GM12878 (cell line): ENCODE measurements around the gene DIS3L2. TPM values are rescaled to one million over a fixed set of nuclear protein-coding genes. Genes with fewer than 3 reads are reported as not detected.

Experiments used
- ATAC-seq: fragments of 200-7000 bp; cut with Tn5 transposase; 3 replicates; pipeline ENCODE4 v1.9.1; 2020; ENCODE audit warnings: mild to moderate bottlenecking, moderate library complexity
- BruUV-seq: library from RNA; stranded (reverse); fragments of 400-500 nt; replicated peaks from 2 replicates; lab custom pipeline; 2021; lab: Mats Ljungman, UMichigan
- CTCF ChIA-PET: fragments of 300-600 bp; sonication (Branson Sonifier 250); formaldehyde crosslinking; extraction: SDS; loops from one replicate; lab custom pipeline; 2021; ENCODE audit warnings: inconsistent platforms; lab: Yijun Ruan, JAX
- POLR2A ChIA-PET: fragments of 350-600 bp; formaldehyde crosslinking; extraction: SDS; loops from one replicate; lab custom pipeline; 2021; ENCODE audit warnings: inconsistent platforms; lab: Charles Lee
- RAD21 ChIA-PET: fragments of 300-600 bp; sonication (Branson Sonifier 250); formaldehyde crosslinking; loops from one replicate; lab custom pipeline; 2023; ENCODE audit warnings: antibody characterized with exemption; ENCODE audit not compliant: unreplicated experiment; lab: Charles Lee
- SMC1A ChIA-PET: fragments of 300-600 bp; sonication (Branson Sonifier 250); formaldehyde crosslinking; loops from one replicate; lab custom pipeline; 2023; ENCODE audit not compliant: unreplicated experiment, uncharacterized antibody; lab: Charles Lee
- DNase-seq: peaks from one replicate; pipeline ENCODE4 v3.0.0-alpha.2; 2011; ENCODE audit warnings: low read depth, low spot score
- FAIRE-seq: peaks from 3 replicates; lab custom pipeline; 2011; peaks lifted over from hg19 to GRCh38; lab: Jason Lieb, UNC
- H2AFZ ChIP-seq: 2 replicates; pipeline ENCODE4 v1.6.0; 2011; ENCODE audit warnings: low read depth, low read length, control low read depth; ENCODE audit not compliant: control insufficient read depth
- H3K27ac ChIP-seq: 2 replicates; pipeline ENCODE4 v1.5.1; 2011; ENCODE audit warnings: control low read depth; ENCODE audit not compliant: control insufficient read depth, insufficient read depth
- H3K27me3 ChIP-seq, 2 experiments: replicated peaks in 1 of 2; 2 replicates each; pipeline versions ENCODE4 v1.6.0 to v1.6.1; 2011; ENCODE audit warnings: low read length in 1 of 2; ENCODE audit not compliant: control insufficient read depth in 2 of 2, insufficient read depth in 2 of 2
- H3K36me3 ChIP-seq, 2 experiments: 2 replicates each; pipeline ENCODE4 v1.5.1; 2011; ENCODE audit warnings: low read length in 1 of 2; ENCODE audit not compliant: control insufficient read depth in 2 of 2, insufficient read depth in 2 of 2
- H3K4me1 ChIP-seq: 2 replicates; pipeline ENCODE4 v1.6.1; 2011; ENCODE audit warnings: mild to moderate bottlenecking, low read length, moderate library complexity, mixed read lengths; ENCODE audit not compliant: control insufficient read depth, insufficient read depth
- H3K4me2 ChIP-seq: 2 replicates; pipeline ENCODE4 v1.6.0; 2011; ENCODE audit warnings: control low read depth; ENCODE audit not compliant: control insufficient read depth, insufficient read depth
- H3K4me3 ChIP-seq: fragments of 200-600 bp; sonication (generic); 2 replicates; pipeline ENCODE4 v1.5.1; 2016
- H3K79me2 ChIP-seq: 2 replicates; pipeline ENCODE4 v1.6.0; 2011; ENCODE audit warnings: low read length; ENCODE audit not compliant: control insufficient read depth, insufficient read depth
- H3K9ac ChIP-seq: 2 replicates; pipeline ENCODE4 v1.8.0; 2011; ENCODE audit warnings: low read length, control low read depth, mixed read lengths; ENCODE audit not compliant: control insufficient read depth, insufficient read depth
- H3K9me3 ChIP-seq: replicated peaks from 3 replicates; pipeline ENCODE4 v1.5.1; 2011; ENCODE audit warnings: mild to moderate bottlenecking, low read length; ENCODE audit not compliant: control insufficient read depth, insufficient read depth
- H4K20me1 ChIP-seq: 2 replicates; pipeline ENCODE4 v1.6.0; 2011; ENCODE audit not compliant: control insufficient read depth, insufficient read depth
- BCL3 ChIP-seq: IDR thresholded peaks from 2 replicates; pipeline ENCODE4 v1.6.1; 2011; ENCODE audit warnings: borderline replicate concordance, low read depth, mild to moderate bottlenecking, moderate library complexity, low read length; ENCODE audit not compliant: insufficient read depth, poor library complexity, severe bottlenecking
- E4F1 ChIP-seq: fragments of 450-650 bp; IDR thresholded peaks from 2 replicates; pipeline ENCODE4 v1.6.1; 2018; ENCODE audit warnings: borderline replicate concordance, mild to moderate bottlenecking; ENCODE audit not compliant: partially characterized antibody
- EED ChIP-seq: sonication (generic); IDR thresholded peaks from 2 replicates; pipeline ENCODE4 v1.6.1; 2016; ENCODE audit warnings: antibody characterized with exemption, low read depth
- ETV6 ChIP-seq, 2 experiments: fragments of 450-650 bp in 1 of 2; IDR thresholded peaks in 1 of 2; conservative IDR thresholded peaks in 1 of 2; 2 replicates each; pipeline ENCODE4 v1.6.1; 2014; ENCODE audit warnings: antibody characterized with exemption in 1 of 2, borderline replicate concordance in 1 of 2, low read depth in 1 of 2, mild to moderate bottlenecking in 1 of 2, moderate library complexity in 1 of 2
- RELA ChIP-seq: fragments of 450-650 bp; IDR thresholded peaks from 2 replicates; pipeline ENCODE4 v1.8.0; 2014; ENCODE audit warnings: borderline replicate concordance; ENCODE audit not compliant: partially characterized antibody
- WGBS: methylation state at CpG from one replicate; pipeline ENCODE4 v1.1.6; 2016; ENCODE audit warnings: low lambda C conversion rate; ENCODE audit not compliant: insufficient replicate concordance, insufficient coverage; ENCODE audit errors: missing lambda C conversion rate; 5-methylcytosine and 5-hydroxymethylcytosine counted together
- in situ Hi-C: fragments of 300-500 bp; cut with MboI; formaldehyde crosslinking; loops from 9 replicates; pipeline ENCODE4 v1.14.3; 2018; ENCODE audit warnings: mixed read lengths
- intact Hi-C: fragments of 100-400 bp; cut with micrococcal nuclease; formaldehyde crosslinking; loops from one replicate; pipeline ENCODE4 v1.14.2; 2022; ENCODE audit not compliant: unreplicated experiment
- polyA plus RNA-seq, 11 experiments: library from polyadenylated mRNA; depleted of rRNA in 4 of 11; unstranded in 6 of 11; stranded (reverse) in 5 of 11; fragments of >200 nt; fragmentation: Nextera tagmentation in 4 of 11; fragmentation: Illumina TruSeq in 1 of 11; extraction: Ambion mirVana in 4 of 11; extraction: Trizol in 1 of 11; gene quantifications; 1 replicate in 1 of 11; 2 replicates in 10 of 11; pipeline versions ENCODE4 v1.2.1 to v1.2.3, GENCODE V29; 2011 to 2016; ENCODE audit warnings: inconsistent platforms in 2 of 11, missing spikeins in 2 of 11, low read depth in 1 of 11
- total RNA-seq, 4 experiments: library from RNA; depleted of rRNA in 3 of 4; stranded (reverse); fragments of >200 nt in 3 of 4; fragmentation: Illumina TruSeq in 1 of 4; extraction: Trizol in 1 of 4; gene quantifications; 2 replicates each; pipeline versions ENCODE4 v1.2.1 to v1.2.3, GENCODE V29; 2013 to 2021
- TF ChIP-seq, protein P1 (sequence below): IDR thresholded peaks from 2 replicates; pipeline ENCODE4 v1.6.1; 2011; ENCODE audit warnings: borderline replicate concordance, low read depth, mild to moderate bottlenecking, moderate library complexity, mixed read lengths, low read length; ENCODE audit not compliant: insufficient read depth; ENCODE audit errors: extremely low read length

DIS3L2 gene
- total and polyA plus RNA-seq, 10 of the 15 experiments (the other 5 are each of a cell fraction or from before 2014, with no cell fraction given) = 3.5 to 27.1 (median 16.0) TPM

- DNase-seq = no peak
- ChIA-PET RAD21 (no interaction called here), SMC1A (no interaction called here), POLR2A (interaction anchor here (1.7 kb wide), 1 partner anchor 12 kb away, joined by 6 read pairs; no protein-coding TSS in a partner anchor), CTCF (no interaction called here)
- Histone ChIP-seq H3K4me1 (peaks cover 11% of the 10 kb centered on the region), H3K4me2 (no peak overlapping the region), H3K9me3 (no peaks in the 10 kb centered on the region), H3K9ac (no peak overlapping the region), H3K36me3 (no peaks in the 10 kb centered on the region), H2AFZ (no peak overlapping the region), H3K79me2 (no peaks in the 10 kb centered on the region), H3K27ac (no peak overlapping the region), H3K4me3 (no peak overlapping the region), H4K20me1 (no peaks in the 10 kb centered on the region), H3K27me3 (no peaks in the 10 kb centered on the region)
- BruUV-seq = no TSS peak
- intact Hi-C loops (no loop called here), in situ Hi-C loops (no loop called here)
- no peak for FAIRE-seq
- no peak for ATAC-seq
- TF ChIP-seq EED = no peak
- 95% methylated on average over 2 of the region's 2 CpGs for WGBS
These were observed 271.4 kb downstream of the DIS3L2 start for GRCh38 chr2:232232915-232233314.

GRCh38 chr2:232234922-232235615 lies 273.6 kb downstream of the DIS3L2 start:
- 97% methylated on average over 4 of the region's 4 CpGs for WGBS
- ChIA-PET RAD21 (interaction anchor here (0.7 kb wide), 1 partner anchor 171 kb away, joined by 3 read pairs; no protein-coding TSS in a partner anchor), SMC1A (interaction anchor here (0.6 to 0.8 kb wide), 3 partner anchors 11 to 295 kb away, joined by 3 read pairs; no protein-coding TSS in a partner anchor), POLR2A (no interaction called here), CTCF (interaction anchor here (1.3 kb wide), 1 partner anchor 58 kb away, joined by 4 read pairs; no protein-coding TSS in a partner anchor)
- peaks cover 11% of the 10 kb centered on the region; the same call in 1 of the 2 replicates for H3K4me1 ChIP-seq
- FAIRE-seq (no peak), DNase-seq (no peak), ATAC-seq (no peak)
- no peak overlapping the region for H3K4me3 ChIP-seq
- H4K20me1 ChIP-seq = no peaks in the 10 kb centered on the region
- H3K27me3 ChIP-seq = no peaks in the 10 kb centered on the region
- H2AFZ ChIP-seq = no peak overlapping the region
- H3K36me3 ChIP-seq = no peaks in the 10 kb centered on the region
- H3K9me3 ChIP-seq = no peaks in the 10 kb centered on the region
- BruUV-seq = no TSS peak
- no peak overlapping the region; the same call in 1 of the 2 replicates for H3K4me2 ChIP-seq
- H3K79me2 ChIP-seq = no peaks in the 10 kb centered on the region
- H3K9ac ChIP-seq = no peak overlapping the region
- TF ChIP-seq RELA = no peak
- TF ChIP-seq, protein P1, sequence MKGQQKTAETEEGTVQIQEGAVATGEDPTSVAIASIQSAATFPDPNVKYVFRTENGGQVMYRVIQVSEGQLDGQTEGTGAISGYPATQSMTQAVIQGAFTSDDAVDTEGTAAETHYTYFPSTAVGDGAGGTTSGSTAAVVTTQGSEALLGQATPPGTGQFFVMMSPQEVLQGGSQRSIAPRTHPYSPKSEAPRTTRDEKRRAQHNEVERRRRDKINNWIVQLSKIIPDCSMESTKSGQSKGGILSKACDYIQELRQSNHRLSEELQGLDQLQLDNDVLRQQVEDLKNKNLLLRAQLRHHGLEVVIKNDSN = no peak
- TF ChIP-seq ETV6 (conservative IDR thresholded peaks at IDR 0.05 in 1 of 2, IDR thresholded peaks at IDR 0.05 in 1 of 2; ENCODE audit: borderline replicate concordance in 1 of 2, low read depth in 1 of 2) = no peak
- no peak for TF ChIP-seq BCL3
- no peak for TF ChIP-seq E4F1
- H3K27ac ChIP-seq = no peak overlapping the region
- intact Hi-C loops (no loop called here), in situ Hi-C loops (no loop called here)
